ENCODE results near the gene LTC4S. TPM values are rescaled to one million over a fixed set of nuclear protein-coding genes. Genes with fewer than 3 reads are reported as not detected.

LTC4S gene
- total and polyA plus RNA-seq, 4 experiments from 2014 or later = 4.2 to 9.4 (median 6.6) TPM

GRCh38 chr5:179769271-179769670, 24.5 kb upstream of the LTC4S start:
- ChIA-PET POLR2A (ENCODE audit: partially characterized antibody) (no interaction called here), CTCF (ENCODE audit: partially characterized antibody) (interaction anchor here (2.5 kb wide), 1 partner anchor 8 kb away, joined by 7 read pairs; no protein-coding TSS in a partner anchor)
- Mint-ChIP-seq H3K27me3 (no peaks in the 10 kb centered on the region), H3K27ac (peak overlapping the region in 2 of 7 donors; percentile 18 to 19), H3K36me3 (peaks cover 57 to 81% of the 10 kb centered on the region in 2 donors), H3K4me1 (peaks cover 2 to 14% (median 6%) of the 10 kb centered on the region in 4 donors), H3K4me3 (no peak overlapping the region), H3K9me3 (peaks cover 0 to 1% (median 0%) of the 10 kb centered on the region in 8 donors)
- Histone ChIP-seq H3K36me3 (ENCODE audit: insufficient read depth, low read length) (peaks cover 78% of the 10 kb centered on the region), H3K4me1 (ENCODE audit: insufficient read depth, low read length) (peaks cover 4% of the 10 kb centered on the region), H3K9me3 (ENCODE audit: control insufficient read depth in 1 of 2, low read length in 2 of 2) (no peaks in the 10 kb centered on the region), H3K4me3 (ENCODE audit: low read length in 2 of 2) (no peak overlapping the region), H3K27me3 (ENCODE audit: insufficient read depth, low read length) (no peaks in the 10 kb centered on the region), H3K27ac (ENCODE audit: low read depth, low read length) (no peak overlapping the region)
- intact Hi-C loops (cut with micrococcal nuclease) = no loop called here
- DNase-seq = no peak

- CTCF ChIA-PET (ENCODE audit: partially characterized antibody) = no interaction called here
- H3K27ac ChIP-seq (ENCODE audit: low read depth, low read length) = no peak overlapping the region
These were observed 24.0 kb upstream of the LTC4S start for GRCh38 chr5:179769796-179770195.

GRCh38 chr5:179771311-179771895, 22.4 kb upstream of the LTC4S start:
- intact Hi-C loops (cut with micrococcal nuclease) = no loop called here
- DNase-seq = no peak
- Histone ChIP-seq H3K36me3 (ENCODE audit: insufficient read depth, low read length) (peaks cover 84% of the 10 kb centered on the region), H3K27ac (ENCODE audit: low read depth, low read length) (no peak overlapping the region), H3K9me3 (ENCODE audit: control insufficient read depth in 1 of 2, low read length in 2 of 2) (no peaks in the 10 kb centered on the region), H3K4me3 (ENCODE audit: low read length in 2 of 2) (no peak overlapping the region), H3K27me3 (ENCODE audit: insufficient read depth, low read length) (no peaks in the 10 kb centered on the region), H3K4me1 (ENCODE audit: insufficient read depth, low read length) (peaks cover 4% of the 10 kb centered on the region)
- H3K27ac Mint-ChIP-seq = no peak overlapping the region
- ChIA-PET POLR2A (ENCODE audit: partially characterized antibody) (interaction anchor here (0.6 to 0.8 kb wide), 2 partner anchors 9 to 50 kb away, joined by 3 to 4 read pairs; partner anchors contain the start of gene SQSTM1), CTCF (ENCODE audit: partially characterized antibody) (interaction anchor here (1.2 to 1.3 kb wide), 2 partner anchors 8 to 24 kb away, joined by 3 to 4 read pairs; no protein-coding TSS in a partner anchor)
- H3K4me3 Mint-ChIP-seq = no peak overlapping the region
- H3K9me3 Mint-ChIP-seq = peaks cover 0 to 1% (median 0%) of the 10 kb centered on the region in 8 donors
- H3K4me1 Mint-ChIP-seq = peaks cover 2 to 9% (median 6%) of the 10 kb centered on the region in 4 donors
- peaks cover 59 to 80% of the 10 kb centered on the region in 2 donors for H3K36me3 Mint-ChIP-seq
- H3K27me3 Mint-ChIP-seq = no peaks in the 10 kb centered on the region

More at GRCh38 chr5:179769796-179770195, 24.0 kb upstream of the LTC4S start:
- POLR2A ChIA-PET (ENCODE audit: partially characterized antibody) = no interaction called here
- Mint-ChIP-seq H3K9me3 (peaks cover 0 to 1% (median 0%) of the 10 kb centered on the region in 8 donors), H3K27ac (no peak overlapping the region), H3K4me1 (peaks cover 2 to 14% (median 6%) of the 10 kb centered on the region in 4 donors), H3K27me3 (no peaks in the 10 kb centered on the region), H3K36me3 (peaks cover 57 to 83% of the 10 kb centered on the region in 2 donors), H3K4me3 (no peak overlapping the region)
- Histone ChIP-seq H3K36me3 (ENCODE audit: insufficient read depth, low read length) (peaks cover 83% of the 10 kb centered on the region), H3K4me1 (ENCODE audit: insufficient read depth, low read length) (peaks cover 4% of the 10 kb centered on the region), H3K9me3 (ENCODE audit: control insufficient read depth in 1 of 2, low read length in 2 of 2) (no peaks in the 10 kb centered on the region), H3K27me3 (ENCODE audit: insufficient read depth, low read length) (no peaks in the 10 kb centered on the region), H3K4me3 (ENCODE audit: low read length in 2 of 2) (no peak overlapping the region)
- DNase-seq = no peak
- intact Hi-C loops (cut with micrococcal nuclease) = no loop called here

- peaks cover 84% of the 10 kb centered on the region for H3K36me3 ChIP-seq (ENCODE audit: insufficient read depth, low read length)
- ChIA-PET CTCF (ENCODE audit: partially characterized antibody) (interaction anchor here (1.3 kb wide), 1 partner anchor 9 kb away, joined by 4 read pairs; no protein-coding TSS in a partner anchor), POLR2A (ENCODE audit: partially characterized antibody) (no interaction called here)
- no peaks in the 10 kb centered on the region for H3K27me3 ChIP-seq (ENCODE audit: insufficient read depth, low read length)
- peaks cover 51 to 77% of the 10 kb centered on the region in 2 donors for H3K36me3 Mint-ChIP-seq
- H3K9me3 Mint-ChIP-seq = peaks cover 0 to 1% (median 0%) of the 10 kb centered on the region in 8 donors
- no peaks in the 10 kb centered on the region for H3K4me1 ChIP-seq (ENCODE audit: insufficient read depth, low read length)
- DNase-seq = no peak
- intact Hi-C loops (cut with micrococcal nuclease) = no loop called here
- H3K9me3 ChIP-seq (ENCODE audit: control insufficient read depth in 1 of 2, low read length in 2 of 2) = no peaks in the 10 kb centered on the region
- no peak overlapping the region for H3K4me3 ChIP-seq (ENCODE audit: low read length in 2 of 2)
- no peaks in the 10 kb centered on the region for H3K27me3 Mint-ChIP-seq
- H3K4me3 Mint-ChIP-seq = no peak overlapping the region
- H3K27ac ChIP-seq (ENCODE audit: low read depth, low read length) = no peak overlapping the region
- H3K4me1 Mint-ChIP-seq = peaks cover 0 to 6% (median 4%) of the 10 kb centered on the region in 4 donors
- H3K27ac Mint-ChIP-seq = peak overlapping the region in 1 of 7 donors; percentile 80
These were observed 21.4 kb upstream of the LTC4S start for GRCh38 chr5:179772351-179772750.

- H3K9me3 ChIP-seq (ENCODE audit: control insufficient read depth in 1 of 2, low read length in 2 of 2) = no peaks in the 10 kb centered on the region
- Mint-ChIP-seq H3K36me3 (peaks cover 59 to 79% of the 10 kb centered on the region in 2 donors), H3K4me3 (no peak overlapping the region), H3K9me3 (peaks cover 0 to 1% (median 0%) of the 10 kb centered on the region in 8 donors), H3K4me1 (peaks cover 0 to 3% (median 0%) of the 10 kb centered on the region in 4 donors), H3K27ac (peak overlapping the region in 2 of 7 donors; percentile 24 to 68), H3K27me3 (no peaks in the 10 kb centered on the region)
- no peak overlapping the region for H3K4me3 ChIP-seq (ENCODE audit: low read length in 2 of 2)
- H3K36me3 ChIP-seq (ENCODE audit: insufficient read depth, low read length) = peaks cover 85% of the 10 kb centered on the region
- H3K27me3 ChIP-seq (ENCODE audit: insufficient read depth, low read length) = no peaks in the 10 kb centered on the region
- no peak overlapping the region for H3K27ac ChIP-seq (ENCODE audit: low read depth, low read length)
- no peaks in the 10 kb centered on the region for H3K4me1 ChIP-seq (ENCODE audit: insufficient read depth, low read length)
- POLR2A ChIA-PET (ENCODE audit: partially characterized antibody) = no interaction called here
- intact Hi-C loops (cut with micrococcal nuclease) = no loop called here
- DNase-seq = no peak
- CTCF ChIA-PET (ENCODE audit: partially characterized antibody) = interaction anchor here (1.3 kb wide), 1 partner anchor 10 kb away, joined by 3 read pairs; no protein-coding TSS in a partner anchor
These were observed 20.1 kb upstream of the LTC4S start for GRCh38 chr5:179773686-179774040.

- Mint-ChIP-seq H3K4me1 (peaks cover 0 to 1% (median 0%) of the 10 kb centered on the region in 4 donors), H3K9me3 (peaks cover 0 to 1% (median 0%) of the 10 kb centered on the region in 8 donors), H3K27me3 (no peaks in the 10 kb centered on the region), H3K36me3 (peaks cover 56 to 78% of the 10 kb centered on the region in 2 donors), H3K4me3 (no peak overlapping the region), H3K27ac (peak overlapping the region in 1 of 7 donors; percentile 52)
- CTCF ChIA-PET (ENCODE audit: partially characterized antibody) = interaction anchor here (1.3 kb wide), 1 partner anchor 22 kb away, joined by 4 read pairs; no protein-coding TSS in a partner anchor
- Histone ChIP-seq H3K4me3 (ENCODE audit: low read length in 2 of 2) (no peak overlapping the region), H3K27me3 (ENCODE audit: insufficient read depth, low read length) (no peaks in the 10 kb centered on the region), H3K36me3 (ENCODE audit: insufficient read depth, low read length) (peaks cover 77% of the 10 kb centered on the region), H3K27ac (ENCODE audit: low read depth, low read length) (no peak overlapping the region), H3K4me1 (ENCODE audit: insufficient read depth, low read length) (no peaks in the 10 kb centered on the region), H3K9me3 (ENCODE audit: control insufficient read depth in 1 of 2, low read length in 2 of 2) (no peaks in the 10 kb centered on the region)
- no peak for DNase-seq
- POLR2A ChIA-PET (ENCODE audit: partially characterized antibody) = no interaction called here
- intact Hi-C loops (cut with micrococcal nuclease) = no loop called here
These were observed 19.3 kb upstream of the LTC4S start for GRCh38 chr5:179774442-179774841.

GRCh38 chr5:179776411-179776938, 17.3 kb upstream of the LTC4S start:
- Mint-ChIP-seq H3K27ac (no peak overlapping the region), H3K36me3 (peaks cover 44 to 75% of the 10 kb centered on the region in 2 donors), H3K9me3 (peaks cover 0 to 1% (median 0%) of the 10 kb centered on the region in 8 donors), H3K4me1 (peaks cover 0 to 1% (median 0%) of the 10 kb centered on the region in 4 donors), H3K27me3 (no peaks in the 10 kb centered on the region), H3K4me3 (no peak overlapping the region)
- H3K4me1 ChIP-seq (ENCODE audit: insufficient read depth, low read length) = no peaks in the 10 kb centered on the region
- H3K4me3 ChIP-seq (ENCODE audit: low read length in 2 of 2) = no peak overlapping the region
- peaks cover 64% of the 10 kb centered on the region for H3K36me3 ChIP-seq (ENCODE audit: insufficient read depth, low read length)
- intact Hi-C loops (cut with micrococcal nuclease) = no loop called here
- CTCF ChIA-PET (ENCODE audit: partially characterized antibody) = interaction anchor here (0.6 to 3.4 kb wide), 3 partner anchors 9 to 38 kb away, joined by 3 to 15 read pairs (median 7); no protein-coding TSS in a partner anchor
- H3K27me3 ChIP-seq (ENCODE audit: insufficient read depth, low read length) = no peaks in the 10 kb centered on the region
- POLR2A ChIA-PET (ENCODE audit: partially characterized antibody) = no interaction called here
- no peak overlapping the region for H3K27ac ChIP-seq (ENCODE audit: low read depth, low read length)
- H3K9me3 ChIP-seq (ENCODE audit: control insufficient read depth in 1 of 2, low read length in 2 of 2) = no peaks in the 10 kb centered on the region
- DNase-seq = no peak

Measured in CD4-positive, alpha-beta memory T cell (primary cell).